NCI-H1930 (cell line): ENCODE data around the gene PRR5L.
"Not testable (repeated sequence)": the region's sequence is repeated elsewhere in the genome, so short reads cannot be mapped to it uniquely, and the experiment has no call there.

Experiments
- DNase-seq, 2 experiments: peaks; one replicate each; lab custom pipeline; 2025; lab: John Stamatoyannopoulos, UW

The PRR5L gene

GRCh38 chr11:36500315-36500721 lies 204.2 kb downstream of the PRR5L start:
- DNase-seq: no peak

- no peak for DNase-seq
Observed at GRCh38 chr11:36501236-36501635, 205.1 kb downstream of the PRR5L start.

GRCh38 chr11:36507824-36508489 lies 211.9 kb downstream of the PRR5L start:
- DNase-seq: no peak

DNA sequence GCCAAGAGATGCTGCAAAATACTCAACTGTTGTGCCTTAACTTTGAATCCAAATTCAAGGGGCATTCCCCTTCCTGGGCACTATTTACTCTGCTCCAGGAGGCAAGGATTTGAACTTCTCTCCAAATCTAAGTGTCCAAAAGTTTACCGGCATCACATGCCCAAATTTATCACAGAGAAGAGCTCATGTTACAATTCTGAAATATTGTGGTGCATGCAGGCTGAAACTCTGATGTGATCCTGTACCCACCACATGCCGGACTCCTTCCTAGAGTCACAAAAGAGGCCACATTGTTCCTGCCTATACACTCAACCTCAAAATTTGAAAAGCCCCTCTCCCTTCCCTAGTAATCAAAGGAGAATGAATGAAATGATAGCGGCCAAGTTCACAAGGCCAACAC lies 212.7 kb downstream of the PRR5L start:
- no peak for DNase-seq

DNA sequence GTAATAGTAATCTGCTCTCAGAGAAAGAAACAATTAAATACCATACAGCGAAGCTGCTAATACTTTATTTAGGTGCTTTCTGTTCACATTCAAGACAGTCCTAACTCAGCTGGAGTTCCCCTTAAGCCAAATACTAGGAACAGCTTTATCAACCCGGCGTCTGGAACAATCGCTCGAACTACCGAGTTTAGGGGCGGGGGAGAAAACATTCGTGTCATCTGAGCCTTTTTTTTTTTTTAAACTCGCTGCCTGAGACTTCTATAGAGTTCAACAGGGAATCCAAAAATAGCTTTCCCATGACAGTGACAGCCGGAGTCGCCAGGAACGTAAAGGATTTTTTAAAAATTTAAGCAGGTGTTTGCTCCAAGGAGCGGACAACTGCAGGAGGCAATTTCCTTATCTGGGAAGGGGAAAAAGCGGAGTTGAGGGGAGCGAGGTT lies 213.1 kb downstream of the PRR5L start:
- DNase-seq: no peak

DNA sequence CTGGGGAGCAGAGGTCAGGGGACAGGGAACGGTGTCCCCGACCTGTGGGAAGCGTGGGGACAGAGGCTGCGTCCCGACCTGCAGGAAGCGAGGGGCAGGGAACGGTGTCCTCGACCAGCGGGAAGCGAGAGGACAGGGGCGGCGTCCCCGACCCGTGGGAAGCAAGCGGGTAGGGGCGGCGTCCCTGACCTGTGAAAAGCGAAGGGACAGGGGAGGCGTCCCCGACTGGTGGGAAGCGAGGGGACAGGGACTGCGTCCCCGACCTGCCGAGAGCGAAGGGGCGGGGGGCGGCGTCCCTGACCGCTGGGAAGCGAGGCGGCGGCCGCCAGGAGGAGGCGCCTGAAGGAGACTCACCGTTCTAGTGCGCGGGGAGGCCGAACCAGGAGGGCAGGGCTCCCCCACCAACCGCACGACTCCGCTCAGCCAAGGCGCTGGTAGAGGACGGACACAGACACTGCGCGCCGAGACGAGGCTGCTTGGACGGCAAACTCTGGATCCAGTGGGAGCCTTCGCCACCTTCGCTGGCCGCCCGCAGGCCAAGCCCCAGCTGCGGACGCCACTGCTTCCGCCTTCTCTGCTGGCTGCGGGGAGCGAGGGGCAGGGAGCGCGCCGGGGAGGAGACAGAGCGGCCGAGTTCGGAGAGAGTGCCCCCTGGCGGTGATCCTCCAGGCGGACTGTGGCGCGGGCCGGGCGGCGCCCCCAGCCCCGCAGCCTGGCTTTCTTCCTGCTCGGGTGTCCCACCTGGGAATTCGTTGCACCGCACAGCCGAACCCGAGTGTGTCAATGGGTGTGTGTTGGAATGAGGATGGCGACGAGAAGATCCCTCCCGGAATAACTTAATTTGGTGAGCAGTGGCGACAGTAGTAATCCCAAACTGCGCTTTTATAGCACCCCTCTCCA lies 213.9 kb downstream of the PRR5L start, which contains the start of gene TRAF6:
Gene TRAF6, minus strand, starts transcription at position 579 of the 900 bp plus-strand sequence. CDS start 8,757 bp downstream, outside the sequence.
- DNase-seq: peak; percentile 75 to 93

- DNase-seq: no peak
Observed at GRCh38 chr11:36510594-36510942, 214.5 kb downstream of the PRR5L start.

DNA sequence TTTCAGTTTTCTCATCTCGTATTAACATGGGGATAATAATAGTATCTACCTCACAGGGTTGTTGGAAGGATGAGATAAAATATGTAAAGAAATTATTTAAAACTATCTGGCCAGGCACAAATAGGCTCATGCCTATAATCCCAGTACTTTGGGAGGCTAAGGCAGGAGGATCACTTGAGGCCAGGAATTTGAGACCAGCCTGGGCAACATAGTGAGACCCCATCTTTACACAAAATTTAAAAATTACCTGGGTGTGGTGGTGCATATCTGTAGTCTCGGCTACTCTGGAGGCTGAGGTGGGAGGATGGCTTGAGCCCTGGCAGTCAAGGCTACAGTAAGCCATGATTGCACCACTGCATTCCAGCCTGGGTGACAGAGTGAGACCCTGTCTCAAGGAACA lies 215.0 kb downstream of the PRR5L start:
- not testable (repeated sequence) for DNase-seq

- no peak for DNase-seq
Observed at GRCh38 chr11:36512016-36512415, 215.9 kb downstream of the PRR5L start.

- no peak for DNase-seq
Observed at GRCh38 chr11:36513965-36514364, 217.9 kb downstream of the PRR5L start.
